Hepatocyte (in vitro differentiated cells): ENCODE measurements around the gene P2RY8. TPM values are rescaled to one million over a fixed set of nuclear protein-coding genes. Genes with fewer than 3 reads are reported as not detected.

Experiments used
- DNase-seq: peaks from one replicate; pipeline ENCODE4 v3.0.0-alpha.2; 2016; ENCODE audit warnings: low spot score
- H2AFZ ChIP-seq: fragments of 200-600 bp; sonication (generic); 2 replicates; pipeline ENCODE4 v1.6.0; 2016; ENCODE audit warnings: antibody characterized with exemption, mild to moderate bottlenecking
- H3K27ac ChIP-seq: fragments of 200-600 bp; sonication (generic); 2 replicates; pipeline ENCODE4 v1.5.1; 2016; ENCODE audit warnings: mild to moderate bottlenecking
- H3K27me3 ChIP-seq: fragments of 200-600 bp; sonication (generic); 2 replicates; pipeline ENCODE4 v1.6.1; 2016
- H3K36me3 ChIP-seq: fragments of 200-600 bp; sonication (generic); replicated peaks from 2 replicates; pipeline ENCODE4 v1.5.1; 2016; ENCODE audit warnings: low read depth; ENCODE audit not compliant: insufficient read depth
- H3K4me1 ChIP-seq: fragments of 200-600 bp; sonication (generic); 2 replicates; pipeline ENCODE4 v1.5.1; 2016; ENCODE audit warnings: mild to moderate bottlenecking, moderate library complexity; ENCODE audit not compliant: insufficient read depth
- H3K4me2 ChIP-seq: fragments of 200-600 bp; sonication (generic); 2 replicates; pipeline ENCODE4 v1.6.0; 2016
- H3K4me3 ChIP-seq: fragments of 200-600 bp; sonication (generic); 2 replicates; pipeline ENCODE4 v1.5.1; 2016; ENCODE audit warnings: mild to moderate bottlenecking
- H3K79me2 ChIP-seq: fragments of 200-600 bp; sonication (generic); 2 replicates; pipeline ENCODE4 v1.6.0; 2017; ENCODE audit warnings: mild to moderate bottlenecking
- H3K9me2 ChIP-seq: fragments of 200-600 bp; sonication (generic); replicated peaks from 2 replicates; pipeline ENCODE4 v1.6.0; 2017; ENCODE audit warnings: mild to moderate bottlenecking; ENCODE audit not compliant: insufficient read depth
- H3K9me3 ChIP-seq: fragments of 200-600 bp; sonication (generic); 2 replicates; pipeline ENCODE4 v1.5.1; 2016; ENCODE audit warnings: low read depth, mild to moderate bottlenecking
- H4K20me1 ChIP-seq: fragments of 200-600 bp; sonication (generic); 2 replicates; pipeline ENCODE4 v1.6.0; 2016; ENCODE audit warnings: mild to moderate bottlenecking; ENCODE audit not compliant: insufficient read depth, poor library complexity, severe bottlenecking
- EZH2 ChIP-seq: fragments of 200-600 bp; sonication (generic); IDR thresholded peaks from 2 replicates; pipeline ENCODE4 v1.6.1; 2016; ENCODE audit warnings: antibody characterized with exemption, mild to moderate bottlenecking, borderline replicate concordance
- EZH2phosphoT487 ChIP-seq: fragments of 200-600 bp; sonication (generic); IDR thresholded peaks from one replicate; pipeline ENCODE4 v1.6.1; 2018; ENCODE audit warnings: antibody characterized with exemption, mild to moderate bottlenecking, low read depth, moderate library complexity; ENCODE audit not compliant: unreplicated experiment, severe bottlenecking
- WGBS: methylation state at CpG from one replicate; pipeline ENCODE4 v1.1.6; 2016; ENCODE audit warnings: low lambda C conversion rate; ENCODE audit errors: missing lambda C conversion rate; 5-methylcytosine and 5-hydroxymethylcytosine counted together
- polyA plus RNA-seq: library from polyadenylated mRNA; unstranded; fragments of >200 nt; fragmentation: Nextera tagmentation; extraction: Ambion mirVana; gene quantifications from 2 replicates; pipeline ENCODE4 v1.2.1, GENCODE V29; 2016
- total RNA-seq: library from RNA; depleted of rRNA; stranded (reverse); fragments of >200 nt; gene quantifications from 2 replicates; pipeline ENCODE4 v1.2.3, GENCODE V29; 2014
- TF ChIP-seq, protein P1 (sequence below): fragments of 200-600 bp; sonication (generic); IDR thresholded peaks from 2 replicates; pipeline ENCODE4 v1.5.1; 2016; ENCODE audit warnings: antibody characterized with exemption, mild to moderate bottlenecking; ENCODE audit not compliant: poor library complexity

The P2RY8 gene
- total and polyA plus RNA-seq, 2 experiments from 2014 or later = 0.07 to 0.54 TPM

DNA sequence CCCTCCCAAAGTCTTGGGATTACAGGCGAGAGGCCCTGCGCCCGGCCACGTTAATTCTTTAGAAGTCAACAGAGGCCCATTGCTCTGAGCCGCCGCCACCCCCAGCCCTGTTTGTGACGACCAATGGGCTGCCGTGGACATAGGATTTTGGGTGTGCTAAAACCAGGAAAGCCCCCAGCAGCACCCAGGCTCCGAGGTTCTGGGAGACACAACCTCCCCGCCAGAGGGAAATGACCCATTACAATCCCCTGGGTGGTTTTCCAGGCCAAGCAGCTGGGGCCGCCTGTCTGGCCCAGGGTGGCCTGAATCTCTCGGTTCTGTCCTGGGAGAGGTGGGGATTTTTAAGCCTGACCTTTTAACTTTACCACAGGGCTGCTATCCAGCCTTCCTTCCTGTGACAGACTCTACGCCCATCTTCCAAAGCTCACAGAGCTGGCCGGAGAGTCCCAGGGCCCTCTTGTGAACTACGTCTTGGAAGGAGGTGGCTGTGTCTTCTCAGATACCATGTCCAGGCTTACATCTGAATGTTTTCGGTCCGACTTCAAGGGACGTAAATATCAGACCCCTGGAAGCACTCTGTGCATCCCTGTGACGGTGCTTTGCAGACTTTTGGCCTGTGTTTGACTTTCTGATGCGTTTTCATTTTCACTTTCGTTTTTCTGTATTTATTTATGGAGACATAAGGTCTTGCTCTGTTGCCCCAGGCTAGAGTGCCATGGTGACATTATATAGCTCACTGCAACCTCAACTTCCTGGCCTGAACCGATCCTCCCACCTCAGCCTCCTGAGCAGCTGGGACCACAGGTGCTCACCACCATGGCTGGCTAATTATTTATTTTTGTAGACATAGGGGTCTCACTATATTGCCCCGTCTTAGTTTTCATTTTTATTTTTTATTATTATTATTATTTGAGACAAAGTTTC is 36.0 kb downstream of the P2RY8 start:
- H3K4me2 ChIP-seq = no peak overlapping the region
- no peak overlapping the region for H3K27ac ChIP-seq
- H3K4me1 ChIP-seq = no peaks in the 10 kb centered on the region
- no peak for DNase-seq
- H2AFZ ChIP-seq = no peak overlapping the region
- H3K27me3 ChIP-seq = no peaks in the 10 kb centered on the region
- H3K9me2 ChIP-seq = no peaks in the 10 kb centered on the region
- no peaks in the 10 kb centered on the region for H3K36me3 ChIP-seq
- WGBS = 92% methylated on average over 23 of the region's 23 CpGs
- no peak overlapping the region for H3K4me3 ChIP-seq
- no peak for TF ChIP-seq EZH2
- TF ChIP-seq, protein P1, sequence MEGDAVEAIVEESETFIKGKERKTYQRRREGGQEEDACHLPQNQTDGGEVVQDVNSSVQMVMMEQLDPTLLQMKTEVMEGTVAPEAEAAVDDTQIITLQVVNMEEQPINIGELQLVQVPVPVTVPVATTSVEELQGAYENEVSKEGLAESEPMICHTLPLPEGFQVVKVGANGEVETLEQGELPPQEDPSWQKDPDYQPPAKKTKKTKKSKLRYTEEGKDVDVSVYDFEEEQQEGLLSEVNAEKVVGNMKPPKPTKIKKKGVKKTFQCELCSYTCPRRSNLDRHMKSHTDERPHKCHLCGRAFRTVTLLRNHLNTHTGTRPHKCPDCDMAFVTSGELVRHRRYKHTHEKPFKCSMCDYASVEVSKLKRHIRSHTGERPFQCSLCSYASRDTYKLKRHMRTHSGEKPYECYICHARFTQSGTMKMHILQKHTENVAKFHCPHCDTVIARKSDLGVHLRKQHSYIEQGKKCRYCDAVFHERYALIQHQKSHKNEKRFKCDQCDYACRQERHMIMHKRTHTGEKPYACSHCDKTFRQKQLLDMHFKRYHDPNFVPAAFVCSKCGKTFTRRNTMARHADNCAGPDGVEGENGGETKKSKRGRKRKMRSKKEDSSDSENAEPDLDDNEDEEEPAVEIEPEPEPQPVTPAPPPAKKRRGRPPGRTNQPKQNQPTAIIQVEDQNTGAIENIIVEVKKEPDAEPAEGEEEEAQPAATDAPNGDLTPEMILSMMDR = no peak
- no peak for TF ChIP-seq EZH2phosphoT487
- H4K20me1 ChIP-seq = no peaks in the 10 kb centered on the region
- no peaks in the 10 kb centered on the region for H3K79me2 ChIP-seq
- H3K9me3 ChIP-seq = no peaks in the 10 kb centered on the region

DNA sequence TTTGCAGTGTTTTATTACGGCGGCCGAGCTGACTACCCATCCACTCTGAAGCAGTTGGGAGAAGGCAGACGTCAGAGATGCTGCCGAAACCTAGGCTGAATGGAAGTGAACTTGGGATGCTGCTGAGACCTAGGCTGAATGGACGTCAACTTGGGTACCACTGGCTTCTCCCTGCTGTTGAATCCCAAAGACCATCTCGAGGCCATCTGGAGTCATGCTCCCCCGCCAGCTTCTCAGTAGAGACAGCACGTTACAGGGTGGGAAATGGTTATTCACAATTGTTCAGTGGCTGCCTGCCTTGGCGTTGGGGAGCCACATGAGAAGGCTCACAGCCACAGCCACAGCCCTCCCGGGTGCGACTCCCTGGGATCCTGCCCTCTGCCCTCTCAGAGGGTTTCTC is 40.9 kb downstream of the P2RY8 start:
- DNase-seq = no peak
- Histone ChIP-seq H3K4me1 (no peaks in the 10 kb centered on the region), H2AFZ (no peak overlapping the region), H4K20me1 (no peaks in the 10 kb centered on the region), H3K9me3 (no peaks in the 10 kb centered on the region), H3K27ac (no peak overlapping the region), H3K36me3 (no peaks in the 10 kb centered on the region), H3K4me3 (no peak overlapping the region), H3K9me2 (no peaks in the 10 kb centered on the region), H3K79me2 (no peaks in the 10 kb centered on the region), H3K27me3 (no peaks in the 10 kb centered on the region), H3K4me2 (no peak overlapping the region)
- WGBS = 89% methylated on average over 12 of the region's 12 CpGs
- no peak for TF ChIP-seq EZH2
- no peak for TF ChIP-seq EZH2phosphoT487
- TF ChIP-seq, protein P1 = no peak

DNA sequence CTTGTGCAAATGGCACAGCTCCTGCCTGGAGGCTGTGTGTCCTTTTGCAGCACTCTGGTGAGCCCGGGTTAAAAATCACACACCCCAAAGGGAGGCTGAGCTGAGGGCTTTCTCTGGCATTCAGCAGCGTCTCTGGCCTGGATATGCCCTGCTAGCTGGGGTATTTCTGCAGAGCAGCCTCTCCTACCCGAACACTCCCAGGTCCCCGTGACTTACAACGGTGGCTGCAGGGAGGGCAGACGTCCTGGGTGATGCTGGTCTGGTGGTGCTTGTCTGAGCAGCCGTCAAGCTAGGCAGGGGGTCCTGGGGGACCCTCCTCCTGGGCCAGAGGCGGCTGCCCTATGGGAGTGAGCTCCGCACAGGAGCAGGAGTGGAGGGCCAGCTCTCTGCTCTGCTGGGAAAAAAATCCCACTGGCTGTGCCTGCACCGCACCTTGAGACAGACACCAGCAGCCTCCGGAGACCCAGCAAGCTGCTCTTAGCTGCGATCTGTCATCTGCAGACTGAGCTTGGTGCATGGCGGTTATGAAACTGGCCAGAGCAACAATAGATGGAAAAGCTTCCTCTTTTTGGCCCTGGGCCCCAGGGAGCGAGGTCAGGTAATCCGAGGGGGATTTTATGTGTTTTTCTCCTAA is 43.0 kb downstream of the P2RY8 start:
- H3K27ac ChIP-seq = no peak overlapping the region
- no peak overlapping the region for H3K4me3 ChIP-seq
- no peak for TF ChIP-seq EZH2
- TF ChIP-seq, protein P1 = no peak
- TF ChIP-seq EZH2phosphoT487 = no peak
- H3K4me1 ChIP-seq = no peaks in the 10 kb centered on the region
- H3K9me3 ChIP-seq = no peaks in the 10 kb centered on the region
- WGBS = 42% methylated on average over 15 of the region's 15 CpGs
- H3K79me2 ChIP-seq = no peaks in the 10 kb centered on the region
- no peak overlapping the region for H2AFZ ChIP-seq
- H4K20me1 ChIP-seq = no peaks in the 10 kb centered on the region
- no peaks in the 10 kb centered on the region for H3K27me3 ChIP-seq
- H3K9me2 ChIP-seq = no peaks in the 10 kb centered on the region
- H3K36me3 ChIP-seq = no peaks in the 10 kb centered on the region
- H3K4me2 ChIP-seq = no peak overlapping the region
- DNase-seq = no peak
